Measurements from ENCODE around the gene KIF21B.

The KIF21B gene

GRCh38 chr1:200973937-200974657 lies 49.4 kb downstream of the KIF21B start:
- Histone ChIP-seq H4K20me1 (ENCODE audit: insufficient read depth, low read length) (peaks cover 14% of the 10 kb centered on the region), H3K36me3 (ENCODE audit: insufficient read depth, low read length) (peaks cover 79% of the 10 kb centered on the region), H3K79me2 (ENCODE audit: insufficient read depth, low read length) (no peaks in the 10 kb centered on the region), H3K4me3 (ENCODE audit: low read depth in 1 of 2, low read length in 2 of 2) (no peak overlapping the region), H3K9me3 (ENCODE audit: insufficient read depth, low read length, severe bottlenecking) (no peaks in the 10 kb centered on the region), H3K9ac (ENCODE audit: low read depth, low read length) (no peak overlapping the region), H3K4me1 (ENCODE audit: insufficient read depth, low read length) (no peaks in the 10 kb centered on the region), H2AFZ (ENCODE audit: low read depth, low read length) (no peak overlapping the region), H3K27ac (ENCODE audit: low read length) (no peak overlapping the region), H3K27me3 (ENCODE audit: insufficient read depth, low read length, poor library complexity) (no peaks in the 10 kb centered on the region), H3K4me2 (ENCODE audit: insufficient read depth, low read length) (no peak overlapping the region)
- DNase-seq (no peak), ATAC-seq (ENCODE audit: insufficient read depth, low read depth) (no peak)
- no peak for TF ChIP-seq CTCF (IDR thresholded peaks at IDR 0.05; ENCODE audit: borderline replicate concordance, extremely low read depth, low read length, poor library complexity, severe bottlenecking)
- no peak for TF ChIP-seq EZH2 (IDR thresholded peaks at IDR 0.05; ENCODE audit: borderline replicate concordance, low read depth, low read length, severe bottlenecking)

GRCh38 chr1:200972985-200973742 lies 50.4 kb downstream of the KIF21B start:
- DNase-seq: no peak
- Histone ChIP-seq H3K4me2 (ENCODE audit: insufficient read depth, low read length) (no peak overlapping the region), H4K20me1 (ENCODE audit: insufficient read depth, low read length) (peaks cover 14% of the 10 kb centered on the region), H3K36me3 (ENCODE audit: insufficient read depth, low read length) (peaks cover 72% of the 10 kb centered on the region), H3K9me3 (ENCODE audit: insufficient read depth, low read length, severe bottlenecking) (no peaks in the 10 kb centered on the region), H3K79me2 (ENCODE audit: insufficient read depth, low read length) (no peaks in the 10 kb centered on the region), H3K27me3 (ENCODE audit: insufficient read depth, low read length, poor library complexity) (no peaks in the 10 kb centered on the region), H3K9ac (ENCODE audit: low read depth, low read length) (no peak overlapping the region), H3K4me1 (ENCODE audit: insufficient read depth, low read length) (no peaks in the 10 kb centered on the region), H3K27ac (ENCODE audit: low read length) (no peak overlapping the region), H2AFZ (ENCODE audit: low read depth, low read length) (no peak overlapping the region), H3K4me3 (ENCODE audit: low read depth in 1 of 2, low read length in 2 of 2) (no peak overlapping the region)
- no peak for ATAC-seq (ENCODE audit: insufficient read depth, low read depth)
- TF ChIP-seq EZH2 (IDR thresholded peaks at IDR 0.05; ENCODE audit: borderline replicate concordance, low read depth, low read length, severe bottlenecking) (no peak), CTCF (IDR thresholded peaks at IDR 0.05; ENCODE audit: borderline replicate concordance, extremely low read depth, low read length, poor library complexity, severe bottlenecking) (no peak)

GRCh38 chr1:200971955-200972711 lies 51.4 kb downstream of the KIF21B start:
- ATAC-seq (ENCODE audit: insufficient read depth, low read depth): peak; percentile 43; the same call in 2 of the 3 replicates
- peak; percentile 73 for TF ChIP-seq CTCF (IDR thresholded peaks at IDR 0.05; ENCODE audit: borderline replicate concordance, extremely low read depth, low read length, poor library complexity, severe bottlenecking)
- no peak for TF ChIP-seq EZH2 (IDR thresholded peaks at IDR 0.05; ENCODE audit: borderline replicate concordance, low read depth, low read length, severe bottlenecking)
- no peaks in the 10 kb centered on the region for H3K9me3 ChIP-seq (ENCODE audit: insufficient read depth, low read length, severe bottlenecking)

More at GRCh38 chr1:200971955-200972711, 51.4 kb downstream of the KIF21B start:
- Histone ChIP-seq H3K27me3 (ENCODE audit: insufficient read depth, low read length, poor library complexity) (no peaks in the 10 kb centered on the region), H3K9ac (ENCODE audit: low read depth, low read length) (no peak overlapping the region), H4K20me1 (ENCODE audit: insufficient read depth, low read length) (peaks cover 14% of the 10 kb centered on the region), H3K4me1 (ENCODE audit: insufficient read depth, low read length) (no peaks in the 10 kb centered on the region), H3K79me2 (ENCODE audit: insufficient read depth, low read length) (no peaks in the 10 kb centered on the region), H2AFZ (ENCODE audit: low read depth, low read length) (no peak overlapping the region), H3K36me3 (ENCODE audit: insufficient read depth, low read length) (peaks cover 66% of the 10 kb centered on the region), H3K4me3 (ENCODE audit: low read depth in 1 of 2, low read length in 2 of 2) (no peak overlapping the region), H3K27ac (ENCODE audit: low read length) (no peak overlapping the region), H3K4me2 (ENCODE audit: insufficient read depth, low read length) (no peak overlapping the region)
- peak; percentile 61 for DNase-seq

Data from DND-41 (cell line).